IMR-90 (cell line): ENCODE results near the gene IL18RAP. TPM values are rescaled to one million over a fixed set of nuclear protein-coding genes. Genes with fewer than 3 reads are reported as not detected.

Experiments
- ATAC-seq: fragments of 200-7000 bp; cut with Tn5 transposase; 2 replicates; pipeline ENCODE4 v1.9.1; 2020; ENCODE audit warnings: low read depth, mild to moderate bottlenecking, moderate library complexity
- BruUV-seq: library from RNA; stranded (reverse); fragments of 400-500 nt; replicated peaks from 2 replicates; lab custom pipeline; 2021; lab: Mats Ljungman, UMichigan
- CTCF ChIA-PET: fragments of 300-600 bp; formaldehyde crosslinking; extraction: SDS; loops from one replicate; lab custom pipeline; 2021; ENCODE audit warnings: antibody characterized with exemption; lab: Yijun Ruan, JAX
- POLR2A ChIA-PET: fragments of 300-600 bp; sonication (Branson Sonifier 250); formaldehyde crosslinking; loops from one replicate; lab custom pipeline; 2022; ENCODE audit warnings: antibody characterized with exemption; ENCODE audit not compliant: unreplicated experiment; lab: Charles Lee
- DNase-seq: peaks from one replicate; pipeline ENCODE4 v3.0.0; 2013
- H2AFZ ChIP-seq: replicated peaks from 2 replicates; pipeline ENCODE3; 2013; ENCODE audit warnings: low read length, mild to moderate bottlenecking; ENCODE audit not compliant: poor library complexity
- H2AK5ac ChIP-seq: 2 replicates; pipeline ENCODE4 v1.6.1; 2013; ENCODE audit warnings: low read depth, low read length, inconsistent platforms
- H2AK9ac ChIP-seq: replicated peaks from 2 replicates; pipeline ENCODE3; 2013; ENCODE audit warnings: mild to moderate bottlenecking, low read depth, low read length, moderate library complexity; ENCODE audit not compliant: poor library complexity
- H2BK120ac ChIP-seq: 2 replicates; pipeline ENCODE4 v1.6.1; 2013; ENCODE audit warnings: low read depth, low read length, inconsistent platforms
- H2BK15ac ChIP-seq: 3 replicates; pipeline ENCODE4 v1.6.1; 2013; ENCODE audit warnings: low read depth, low read length, inconsistent platforms
- H2BK20ac ChIP-seq: 2 replicates; pipeline ENCODE4 v1.6.1; 2013; ENCODE audit warnings: low read depth, mild to moderate bottlenecking, inconsistent platforms, low read length, moderate library complexity
- H2BK5ac ChIP-seq: 2 replicates; pipeline ENCODE4 v1.6.1; 2013; ENCODE audit warnings: mild to moderate bottlenecking, low read depth, low read length, inconsistent platforms; ENCODE audit not compliant: poor library complexity, severe bottlenecking
- H3K14ac ChIP-seq: replicated peaks from 2 replicates; pipeline ENCODE4 v1.6.1; 2013; ENCODE audit warnings: low read depth, low read length, inconsistent platforms
- H3K18ac ChIP-seq: 2 replicates; pipeline ENCODE4 v1.6.1; 2013; ENCODE audit warnings: low read depth, low read length, control low read depth
- H3K23ac ChIP-seq: 2 replicates; pipeline ENCODE4 v1.6.1; 2013; ENCODE audit warnings: low read depth, low read length, inconsistent platforms
- H3K27ac ChIP-seq: 2 replicates; pipeline ENCODE4 v1.5.1; 2013; ENCODE audit warnings: mild to moderate bottlenecking, control low read depth, low read length; ENCODE audit not compliant: insufficient read depth
- H3K27me3 ChIP-seq: 2 replicates; pipeline ENCODE4 v1.6.1; 2013; ENCODE audit warnings: low read length; ENCODE audit not compliant: control insufficient read depth, insufficient read depth
- H3K36me3 ChIP-seq: 2 replicates; pipeline ENCODE4 v1.6.1; 2013; ENCODE audit warnings: low read length, mixed read lengths; ENCODE audit not compliant: control insufficient read depth, insufficient read depth
- H3K4ac ChIP-seq: 2 replicates; pipeline ENCODE4 v1.6.1; 2013; ENCODE audit warnings: low read depth, low read length, inconsistent platforms
- H3K4me1 ChIP-seq: 2 replicates; pipeline ENCODE4 v1.6.1; 2013; ENCODE audit warnings: low read length, mixed read lengths; ENCODE audit not compliant: control insufficient read depth, insufficient read depth
- H3K4me2 ChIP-seq: 2 replicates; pipeline ENCODE4 v1.6.1; 2013; ENCODE audit warnings: low read depth, mild to moderate bottlenecking, control low read depth, low read length, moderate library complexity
- H3K4me3 ChIP-seq: 2 replicates; pipeline ENCODE4 v1.5.1; 2013; ENCODE audit warnings: low read depth, mild to moderate bottlenecking, control low read depth, low read length, moderate library complexity; ENCODE audit not compliant: insufficient read depth
- H3K56ac ChIP-seq: 2 replicates; pipeline ENCODE4 v1.6.1; 2013; ENCODE audit warnings: low read length, inconsistent platforms; ENCODE audit not compliant: insufficient read depth; ENCODE audit errors: extremely low read depth
- H3K79me1 ChIP-seq, 2 experiments: 2 replicates each; pipeline ENCODE4 v1.6.1; 2013; ENCODE audit warnings: low read length in 2 of 2, inconsistent platforms in 1 of 2, low read depth in 1 of 2
- H3K9ac ChIP-seq: 2 replicates; pipeline ENCODE4 v1.6.1; 2013; ENCODE audit warnings: low read depth, low read length, control low read depth
- H3K9me1 ChIP-seq: 2 replicates; pipeline ENCODE4 v1.6.1; 2013; ENCODE audit warnings: low read length, inconsistent platforms; ENCODE audit not compliant: insufficient read depth
- H3K9me3 ChIP-seq: 2 replicates; pipeline ENCODE4 v1.6.1; 2013; ENCODE audit warnings: low read length; ENCODE audit not compliant: control insufficient read depth, insufficient read depth
- H4K20me1 ChIP-seq: 2 replicates; pipeline ENCODE4 v1.6.1; 2013; ENCODE audit warnings: low read length, inconsistent platforms; ENCODE audit not compliant: insufficient read depth
- H4K5ac ChIP-seq: 2 replicates; pipeline ENCODE4 v1.6.1; 2013; ENCODE audit warnings: mild to moderate bottlenecking, low read depth, low read length, control low read depth
- H4K8ac ChIP-seq, 2 experiments: 2 replicates each; pipeline ENCODE4 v1.6.1; 2013; ENCODE audit warnings: low read depth in 2 of 2, low read length in 2 of 2, control low read depth in 1 of 2, inconsistent platforms in 1 of 2
- H4K91ac ChIP-seq: 2 replicates; pipeline ENCODE4 v1.6.1; 2013; ENCODE audit warnings: low read depth, low read length, inconsistent platforms; ENCODE audit not compliant: insufficient read depth
- BHLHE40 ChIP-seq: fragments of 150-350 bp; IDR thresholded peaks from 2 replicates; pipeline ENCODE4 v1.6.1; 2016; ENCODE audit warnings: mild to moderate bottlenecking, low read depth, low read length
- NFE2L2 ChIP-seq: fragments of 150-350 bp; IDR thresholded peaks from 2 replicates; pipeline ENCODE4 v1.6.1; 2016; ENCODE audit warnings: low read depth, mild to moderate bottlenecking, low read length
- WGBS, 2 experiments: methylation state at CpG; one replicate each; pipeline versions ENCODE4 v1.1.5 to v1.1.7; 2013; ENCODE audit warnings: missing lambda C conversion rate in 2 of 2; ENCODE audit not compliant: insufficient read length in 1 of 2; ENCODE audit errors: extremely low coverage in 2 of 2; 5-methylcytosine and 5-hydroxymethylcytosine counted together
- dilution Hi-C: fragments of 300-500 bp; cut with HindIII; formaldehyde crosslinking; loops from one replicate; pipeline ENCODE4 v1.14.3; 2018; ENCODE audit warnings: low sequenced_read_pairs; ENCODE audit not compliant: unreplicated experiment
- in situ Hi-C: fragments of 300-500 bp; cut with MboI; formaldehyde crosslinking; loops from 3 replicates; pipeline ENCODE4 v1.14.3; 2019; ENCODE audit warnings: low sequenced_read_pairs, inconsistent platforms, mixed read lengths
- intact Hi-C: fragments of 100-400 bp; cut with micrococcal nuclease; formaldehyde crosslinking; loops from 2 replicates; pipeline ENCODE4 v1.10.0; 2022
- polyA plus RNA-seq, 3 experiments: library from polyadenylated mRNA; depleted of rRNA; stranded (reverse); fragments of >200 nt; gene quantifications; 2 replicates each; pipeline ENCODE4 v1.2.3, GENCODE V29; 2012; ENCODE audit warnings: low replicate concordance in 1 of 3
- total RNA-seq: library from RNA; depleted of rRNA; stranded (reverse); fragments of >200 nt; gene quantifications from 2 replicates; pipeline ENCODE4 v1.2.3, GENCODE V29; 2012
- TF ChIP-seq, protein P1 (sequence below): fragments of 150-350 bp; IDR thresholded peaks from 2 replicates; pipeline ENCODE4 v1.6.1; 2017; ENCODE audit warnings: mild to moderate bottlenecking, antibody characterized with exemption, low read length, low read depth
- TF ChIP-seq, protein P2 (sequence below): fragments of 150-350 bp; IDR thresholded peaks from 2 replicates; pipeline ENCODE4 v1.6.1; 2016; ENCODE audit warnings: low read depth, mild to moderate bottlenecking, low read length, moderate library complexity, borderline replicate concordance

Gene IL18RAP
- total and polyA plus RNA-seq, 2 of the 4 experiments (the other 2 are of a cell fraction) = not detected

DNA sequence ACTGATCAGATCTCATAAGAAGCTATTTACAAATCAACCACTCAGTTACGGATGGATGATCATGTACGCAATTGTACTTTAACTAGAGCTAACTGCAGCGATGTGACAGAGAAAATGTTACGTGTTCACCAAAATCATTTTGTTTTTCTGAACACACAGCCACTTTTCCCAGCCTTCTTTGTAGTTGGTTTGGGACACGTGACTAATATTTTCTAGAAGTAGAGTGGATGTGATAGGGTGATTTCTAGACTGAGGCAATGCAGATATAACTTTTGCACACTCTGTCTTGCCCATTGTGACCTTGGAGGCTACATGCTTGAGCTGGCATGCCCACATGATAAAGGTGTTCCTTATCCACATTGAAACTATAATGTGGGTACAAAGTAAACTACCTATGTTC is 40.2 kb downstream of the IL18RAP start:
- H4K91ac ChIP-seq = no peak overlapping the region
- no TSS peak for BruUV-seq
- no peak overlapping the region for H2BK5ac ChIP-seq
- H2BK15ac ChIP-seq = no peak overlapping the region
- no peak overlapping the region for H3K14ac ChIP-seq
- H3K9me1 ChIP-seq = no peaks in the 10 kb centered on the region
- no peak overlapping the region for H2AK5ac ChIP-seq
- no peak overlapping the region for H3K4ac ChIP-seq
- dilution Hi-C loops (no loop called here), in situ Hi-C loops (no loop called here), intact Hi-C loops (no loop called here)
- no peak overlapping the region for H4K5ac ChIP-seq
- no peak overlapping the region for H2AK9ac ChIP-seq
- H3K23ac ChIP-seq = no peak overlapping the region
- ChIA-PET CTCF (interaction anchor here (1.9 kb wide), 1 partner anchor 9 kb away, joined by 7 read pairs; the partner anchor contains the start of gene SLC9A4), POLR2A (no interaction called here)
- H3K36me3 ChIP-seq = no peaks in the 10 kb centered on the region
- ATAC-seq (no peak), DNase-seq (no peak)
- TF ChIP-seq, protein P1, sequence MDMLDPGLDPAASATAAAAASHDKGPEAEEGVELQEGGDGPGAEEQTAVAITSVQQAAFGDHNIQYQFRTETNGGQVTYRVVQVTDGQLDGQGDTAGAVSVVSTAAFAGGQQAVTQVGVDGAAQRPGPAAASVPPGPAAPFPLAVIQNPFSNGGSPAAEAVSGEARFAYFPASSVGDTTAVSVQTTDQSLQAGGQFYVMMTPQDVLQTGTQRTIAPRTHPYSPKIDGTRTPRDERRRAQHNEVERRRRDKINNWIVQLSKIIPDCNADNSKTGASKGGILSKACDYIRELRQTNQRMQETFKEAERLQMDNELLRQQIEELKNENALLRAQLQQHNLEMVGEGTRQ = peak; percentile 10; the same call in 1 of the 2 replicates
- TF ChIP-seq BHLHE40 (no peak), NFE2L2 (no peak)
- TF ChIP-seq, protein P2, sequence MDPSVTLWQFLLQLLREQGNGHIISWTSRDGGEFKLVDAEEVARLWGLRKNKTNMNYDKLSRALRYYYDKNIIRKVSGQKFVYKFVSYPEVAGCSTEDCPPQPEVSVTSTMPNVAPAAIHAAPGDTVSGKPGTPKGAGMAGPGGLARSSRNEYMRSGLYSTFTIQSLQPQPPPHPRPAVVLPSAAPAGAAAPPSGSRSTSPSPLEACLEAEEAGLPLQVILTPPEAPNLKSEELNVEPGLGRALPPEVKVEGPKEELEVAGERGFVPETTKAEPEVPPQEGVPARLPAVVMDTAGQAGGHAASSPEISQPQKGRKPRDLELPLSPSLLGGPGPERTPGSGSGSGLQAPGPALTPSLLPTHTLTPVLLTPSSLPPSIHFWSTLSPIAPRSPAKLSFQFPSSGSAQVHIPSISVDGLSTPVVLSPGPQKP = no peak
- WGBS, 2 experiments = no CpG with 5 or more reads among the region's 5 CpGs
- no peak overlapping the region for H3K9ac ChIP-seq
- no peaks in the 10 kb centered on the region for H4K20me1 ChIP-seq
- no peak overlapping the region for H2AFZ ChIP-seq
- H2BK20ac ChIP-seq = no peak overlapping the region
- H3K27me3 ChIP-seq = peaks cover 9% of the 10 kb centered on the region
- H3K4me1 ChIP-seq = no peaks in the 10 kb centered on the region
- H2BK120ac ChIP-seq = no peak overlapping the region
- no peaks in the 10 kb centered on the region for H3K79me1 ChIP-seq
- H4K8ac ChIP-seq = no peak overlapping the region
- H3K9me3 ChIP-seq = no peaks in the 10 kb centered on the region
- no peak overlapping the region for H3K56ac ChIP-seq
- H3K18ac ChIP-seq = no peak overlapping the region
- no peak overlapping the region for H3K27ac ChIP-seq
- no peak overlapping the region for H3K4me3 ChIP-seq
- no peak overlapping the region for H3K4me2 ChIP-seq
